ENCODE measurements around the gene SPAG4. TPM values are rescaled to one million over a fixed set of nuclear protein-coding genes. Genes with fewer than 3 reads are reported as not detected.

The SPAG4 gene
- total RNA-seq, 1 donor from 2014 or later, result 1.4 TPM

DNA sequence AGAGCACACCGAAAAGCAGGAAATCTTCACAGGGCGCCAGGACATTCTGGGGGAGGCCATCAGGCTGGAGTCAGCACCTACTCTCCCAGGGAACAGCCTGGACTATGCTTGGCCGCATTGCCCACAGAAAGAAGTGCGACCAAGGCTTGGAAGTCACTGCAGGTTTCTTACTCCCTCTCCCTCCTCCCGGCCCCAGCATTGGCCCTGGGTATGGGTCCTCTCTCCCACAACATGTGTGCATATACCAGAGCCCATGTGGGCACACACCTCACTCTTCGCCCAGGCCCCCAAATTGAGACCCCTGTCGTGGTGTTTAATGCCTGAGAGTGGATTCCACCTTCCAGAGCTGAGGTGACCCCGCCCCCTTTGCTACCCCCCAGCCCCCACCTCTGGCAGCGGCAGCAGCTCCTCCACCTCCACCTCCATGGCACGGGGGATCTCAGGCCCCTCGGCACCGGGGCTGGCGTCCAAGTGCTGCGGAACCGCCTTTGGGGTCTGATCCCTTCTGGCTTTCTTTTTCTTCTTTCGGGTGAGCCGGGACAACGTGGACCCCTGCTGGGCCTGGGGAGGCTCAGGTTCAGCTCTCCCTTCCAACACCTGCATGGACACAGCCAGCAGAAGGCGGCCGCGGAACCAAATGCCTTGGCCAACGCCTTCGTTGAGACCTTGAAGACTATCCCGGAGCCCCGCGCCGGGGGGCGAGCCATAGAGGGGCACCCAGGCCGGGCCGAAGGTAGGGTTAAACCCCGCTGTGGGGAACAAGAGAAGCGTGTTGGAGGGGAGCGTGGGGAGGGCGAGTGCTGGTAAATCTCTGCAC, 15.2 kb upstream of the SPAG4 start:
- DNase-seq, result no peak

DNA sequence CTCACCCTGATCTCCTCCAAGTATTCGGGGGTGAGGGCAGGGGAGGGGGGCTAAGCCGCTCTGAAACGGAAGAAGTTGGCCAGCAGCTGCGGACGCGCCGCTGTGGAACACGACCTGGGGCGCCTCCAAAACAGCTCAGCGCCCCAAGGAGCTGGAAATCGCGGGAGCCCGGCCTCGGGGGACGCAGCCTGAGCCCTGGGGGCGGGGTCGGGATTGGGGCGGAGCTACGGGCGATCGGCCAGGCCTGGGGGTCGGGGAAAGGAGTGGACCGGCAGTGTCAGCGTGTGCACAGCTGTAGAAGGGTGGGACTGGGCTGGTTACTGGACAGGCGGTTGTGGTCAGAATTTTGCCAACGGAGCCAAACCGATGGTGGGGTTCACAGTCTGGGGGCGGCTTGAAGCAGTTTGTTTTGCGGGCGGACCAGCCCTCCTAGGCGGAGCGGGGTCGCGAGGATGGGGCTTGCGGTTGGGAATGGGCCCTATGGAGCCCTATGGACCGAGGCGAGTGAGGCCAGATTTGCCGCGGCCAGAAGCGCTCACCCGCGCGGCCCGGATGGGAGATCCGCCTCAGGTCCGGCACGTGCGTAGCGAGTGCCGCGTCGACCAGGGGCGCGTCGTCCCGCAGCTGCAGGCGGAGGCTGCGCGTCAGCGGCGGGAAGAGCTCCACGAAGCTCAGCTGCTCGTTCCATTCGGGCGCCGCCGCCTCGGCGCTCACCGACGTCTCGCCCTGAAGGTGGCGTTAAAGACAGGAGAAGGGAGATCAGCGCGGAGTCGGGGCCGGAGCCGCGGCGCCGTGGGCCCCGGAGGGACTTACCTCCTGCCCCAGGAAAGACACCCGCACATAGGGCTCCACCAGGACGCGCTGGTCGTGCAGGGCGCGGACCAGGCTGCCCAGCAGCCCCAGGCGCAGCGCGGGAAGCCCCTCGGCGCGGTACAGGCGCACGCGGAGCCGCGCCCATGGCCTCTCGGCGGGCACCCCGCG, 14.3 kb upstream of the SPAG4 start:
- DNase-seq, result peak; percentile 43

DNA sequence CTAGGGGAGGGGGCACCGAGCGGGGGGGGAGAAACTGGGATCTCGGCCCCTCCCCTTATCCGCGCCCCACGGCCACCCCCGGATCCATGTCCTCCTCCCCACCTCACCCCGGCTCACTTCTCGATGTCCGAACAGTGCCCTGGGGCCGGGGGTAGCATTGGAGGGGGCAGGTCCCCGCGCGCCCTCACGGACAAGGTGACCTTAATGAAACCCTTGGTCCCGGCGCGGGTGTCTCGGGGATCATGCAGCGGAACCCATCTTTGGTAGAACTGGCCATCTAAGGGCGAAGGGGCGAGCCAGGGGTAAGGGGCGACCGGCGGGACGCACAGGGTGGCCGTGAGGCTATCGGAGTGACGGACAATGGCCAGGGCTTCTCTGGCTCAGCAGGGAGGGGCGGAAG, 13.6 kb upstream of the SPAG4 start:
- no peak for DNase-seq

DNA sequence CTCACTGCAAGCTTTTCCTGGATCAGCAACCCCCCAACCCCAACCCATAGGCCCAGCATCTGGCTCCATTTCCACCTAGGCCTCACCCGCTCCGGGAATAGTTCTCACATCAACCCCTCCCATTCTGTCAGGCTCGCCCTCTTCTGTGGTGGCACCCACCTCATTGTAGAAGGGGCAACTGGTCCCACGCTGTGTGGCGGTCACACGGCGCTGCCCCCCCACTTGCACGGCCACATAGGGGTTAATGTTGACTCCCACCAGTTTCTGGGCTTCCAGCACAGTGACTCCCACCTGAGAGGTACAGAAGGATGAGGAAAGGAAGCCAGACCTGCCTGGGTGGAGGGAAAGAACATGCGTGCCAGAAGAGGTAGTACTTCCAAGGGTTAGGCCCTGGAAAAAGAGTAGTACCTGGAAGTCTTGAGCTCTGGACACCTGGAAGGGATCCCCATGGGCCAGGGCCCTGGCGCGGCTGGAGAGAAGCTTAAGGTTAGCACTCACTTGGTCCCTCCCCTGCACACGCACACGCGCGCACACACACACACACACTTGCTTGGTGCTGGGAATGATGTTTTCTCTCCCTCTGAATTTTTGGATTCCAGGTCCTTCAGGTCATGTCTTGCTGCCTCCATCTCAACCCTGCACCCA, 12.7 kb upstream of the SPAG4 start:
- DNase-seq, result no peak

DNA sequence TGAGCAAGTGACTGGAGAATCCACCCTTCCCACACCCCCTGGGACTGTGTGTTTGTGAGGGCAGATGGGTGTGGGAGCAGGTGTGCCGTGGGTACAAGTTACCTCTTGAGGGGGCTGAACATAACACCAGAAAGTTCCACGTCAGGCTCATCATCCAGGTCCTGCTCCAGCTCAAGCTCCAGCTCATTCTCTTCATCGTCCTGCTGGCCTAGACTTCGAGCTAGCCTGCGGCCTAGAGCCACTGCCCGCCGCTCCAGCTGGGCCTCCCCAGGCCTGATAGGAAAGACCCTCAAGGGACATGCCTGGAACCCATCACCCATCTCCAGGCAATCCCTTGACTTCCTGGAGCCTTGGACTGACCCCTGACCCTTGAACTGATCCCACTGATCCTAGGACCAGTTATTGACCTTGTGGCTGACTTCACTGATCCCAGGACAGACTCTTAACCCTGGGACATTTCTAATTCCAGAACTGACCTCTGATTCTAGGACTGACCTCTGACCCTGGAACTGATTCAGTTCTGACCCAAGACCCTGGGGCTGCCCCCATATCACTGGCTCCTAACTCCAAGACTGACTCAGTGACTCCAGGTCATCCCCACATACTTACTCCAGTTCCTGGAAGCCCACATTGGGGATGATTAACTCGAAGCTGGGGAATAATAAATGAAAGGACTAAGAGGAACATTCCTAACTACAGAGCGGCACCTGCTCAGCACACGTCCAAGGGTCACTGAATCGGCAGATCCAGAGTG, 11.8 kb upstream of the SPAG4 start:
- DNase-seq, result no peak

DNA sequence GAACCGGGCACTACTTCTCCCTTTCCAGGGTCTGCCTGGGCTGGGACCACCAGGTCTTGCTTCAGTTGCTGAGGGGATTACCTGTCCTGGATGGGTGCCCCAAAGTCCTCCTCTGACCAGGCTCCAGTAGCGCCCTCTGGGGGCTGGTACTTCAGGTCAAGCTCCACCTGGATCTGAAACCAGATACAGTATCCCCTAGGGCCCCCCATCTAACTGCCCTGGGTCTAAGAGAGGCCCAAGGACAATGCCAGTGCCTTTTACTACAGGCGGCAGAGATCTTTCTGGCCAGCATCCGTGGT, 11.2 kb upstream of the SPAG4 start:
- DNase-seq, result no peak

DNA sequence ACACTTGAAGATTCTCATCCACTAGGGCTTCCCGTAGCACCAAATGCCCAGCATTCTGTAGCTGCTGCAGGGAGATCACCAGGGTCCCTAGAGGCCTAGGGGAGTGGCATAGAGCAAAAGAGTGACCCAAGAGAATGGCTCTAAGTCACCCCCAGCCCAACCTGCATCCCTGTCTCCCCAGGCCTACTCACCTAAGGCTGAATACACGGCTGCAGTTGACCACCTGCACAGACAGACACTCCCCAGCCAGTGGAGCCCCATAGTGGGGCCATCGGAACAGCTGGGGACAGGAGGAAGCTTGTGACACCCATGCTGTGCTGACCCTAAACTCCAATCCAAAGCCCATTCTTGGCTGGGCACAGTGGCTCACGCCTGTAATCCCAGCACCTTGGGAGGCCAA, 9.5 kb upstream of the SPAG4 start:
- DNase-seq, result no peak

DNA sequence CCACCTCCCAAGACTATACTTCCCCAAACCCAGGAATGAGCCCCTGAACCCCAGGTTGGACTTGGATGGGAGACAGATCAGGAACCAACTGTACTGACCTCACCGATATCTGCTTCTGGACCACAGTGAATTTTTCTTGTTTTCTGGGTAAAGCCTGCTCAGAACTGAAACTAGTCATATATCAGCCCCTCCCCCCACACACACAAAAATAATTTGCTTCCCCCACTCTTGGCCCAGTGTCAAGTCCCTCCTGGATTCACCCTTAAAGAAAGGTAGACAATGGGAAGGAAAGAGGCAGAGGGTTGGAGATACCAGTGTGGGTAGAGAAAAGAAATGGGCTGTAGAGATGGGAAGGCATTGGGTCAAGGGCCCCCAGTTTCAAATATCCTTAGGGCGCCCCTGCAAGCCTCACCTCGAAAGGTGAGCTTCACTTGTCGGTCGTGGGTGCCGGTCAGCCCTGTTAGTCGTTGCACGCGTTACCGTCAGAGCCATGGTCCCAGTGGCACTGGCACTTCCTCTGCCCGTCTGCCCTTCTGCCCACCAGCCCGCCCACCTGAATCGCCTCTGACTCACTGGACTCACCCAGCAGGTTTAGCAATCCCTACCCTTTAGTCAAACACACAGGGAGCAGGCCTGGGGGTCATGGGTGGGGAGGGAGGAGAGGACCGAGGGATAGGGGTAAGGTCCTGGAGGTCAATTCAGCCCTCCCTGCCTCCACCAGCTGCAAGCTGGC, 8.5 kb upstream of the SPAG4 start:
- no peak for DNase-seq

DNA sequence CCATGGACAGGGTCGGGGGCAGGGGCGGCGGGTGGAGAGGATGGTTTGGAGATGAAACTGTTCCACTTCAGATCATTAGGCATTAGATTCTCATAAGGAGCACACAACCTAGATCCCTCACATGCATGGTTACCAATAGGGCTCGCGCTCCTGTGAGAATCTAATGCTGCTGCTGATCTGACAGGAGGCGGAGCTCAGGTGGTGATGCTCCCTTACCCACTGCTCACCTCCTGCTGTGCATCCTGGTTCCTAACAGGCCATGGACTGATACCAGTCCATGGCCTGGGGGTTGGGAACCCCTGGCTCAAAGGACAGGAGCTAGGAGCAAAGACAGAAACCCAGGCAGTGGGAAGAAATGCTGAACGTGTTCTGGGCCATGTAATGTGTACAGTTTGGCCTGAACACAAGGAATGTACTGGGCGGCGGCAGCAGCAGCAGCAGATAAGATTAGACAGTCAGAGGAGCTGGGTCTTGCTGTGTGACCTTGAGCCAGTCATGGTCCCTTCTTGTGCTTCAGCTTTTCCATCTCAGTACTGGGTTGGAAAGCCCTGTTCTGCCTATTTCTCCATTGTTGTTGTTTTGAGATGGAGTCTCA, 4.7 kb upstream of the SPAG4 start:
- no peak for DNase-seq

DNA sequence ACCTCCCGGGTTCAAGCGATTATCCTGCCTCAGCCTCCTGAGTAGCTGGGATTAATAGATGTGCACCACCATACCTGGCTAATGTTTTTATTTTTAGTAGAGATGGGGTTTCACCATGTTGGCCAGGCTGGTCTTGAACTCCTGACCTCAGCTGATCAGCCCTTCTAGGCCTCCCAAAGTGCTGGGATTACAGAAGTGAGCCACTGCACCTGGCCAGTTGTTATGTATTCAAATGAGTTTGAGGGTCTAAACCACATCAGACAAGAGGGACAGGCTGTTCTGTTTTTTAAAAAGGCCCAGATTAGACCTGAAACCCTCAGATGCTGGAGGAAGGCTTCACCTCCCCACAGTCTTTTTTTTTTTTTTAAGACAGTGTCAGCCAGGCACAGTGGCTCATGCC, 4.1 kb upstream of the SPAG4 start:
- no peak for DNase-seq

DNA sequence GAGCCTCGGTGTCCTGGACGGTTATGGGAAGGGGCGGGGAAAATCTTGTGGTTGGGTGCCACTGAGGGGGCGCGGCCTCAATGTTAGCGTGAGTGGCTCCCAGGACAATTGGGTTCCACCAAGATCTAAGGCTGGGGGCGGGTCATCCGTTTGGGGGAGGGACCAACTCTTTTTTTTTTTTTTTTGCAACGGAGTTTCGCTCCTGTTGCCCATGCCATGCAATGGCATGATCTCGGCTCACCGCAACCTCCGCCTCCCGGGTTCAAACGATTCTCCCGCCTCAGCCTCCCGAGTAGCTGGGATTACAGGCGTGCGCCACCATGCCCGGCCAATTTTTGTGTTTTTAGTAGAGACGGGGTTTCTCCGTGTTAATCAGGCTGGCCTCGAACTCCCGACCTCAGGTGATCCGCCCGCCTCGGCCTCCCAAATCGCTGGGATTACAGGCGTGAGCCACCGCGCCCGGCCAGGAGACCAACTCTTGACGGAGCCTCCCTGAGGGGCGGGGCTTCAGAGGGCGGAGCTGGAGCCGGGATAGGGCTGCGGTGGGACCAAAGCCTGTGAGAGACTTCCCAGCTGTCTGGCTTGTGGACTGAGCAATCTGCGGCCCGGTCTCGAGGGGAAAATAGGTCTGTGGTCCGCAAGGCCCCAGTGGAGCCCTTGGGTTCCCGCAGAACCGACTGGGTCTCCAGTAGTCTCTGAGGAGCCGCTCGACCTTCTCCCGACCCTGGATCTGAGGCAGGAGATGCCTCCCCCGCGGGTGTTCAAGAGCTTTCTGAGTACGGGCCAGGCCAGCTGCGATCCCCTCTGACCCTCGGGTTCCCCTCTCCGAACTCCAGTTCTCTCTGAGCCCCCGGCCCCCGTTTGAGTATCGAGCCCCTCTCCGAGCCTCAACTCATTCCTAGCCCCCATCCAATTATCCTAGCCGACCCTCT, 1.1 kb downstream of the SPAG4 start:
- peak; percentile 55 for DNase-seq

DNA sequence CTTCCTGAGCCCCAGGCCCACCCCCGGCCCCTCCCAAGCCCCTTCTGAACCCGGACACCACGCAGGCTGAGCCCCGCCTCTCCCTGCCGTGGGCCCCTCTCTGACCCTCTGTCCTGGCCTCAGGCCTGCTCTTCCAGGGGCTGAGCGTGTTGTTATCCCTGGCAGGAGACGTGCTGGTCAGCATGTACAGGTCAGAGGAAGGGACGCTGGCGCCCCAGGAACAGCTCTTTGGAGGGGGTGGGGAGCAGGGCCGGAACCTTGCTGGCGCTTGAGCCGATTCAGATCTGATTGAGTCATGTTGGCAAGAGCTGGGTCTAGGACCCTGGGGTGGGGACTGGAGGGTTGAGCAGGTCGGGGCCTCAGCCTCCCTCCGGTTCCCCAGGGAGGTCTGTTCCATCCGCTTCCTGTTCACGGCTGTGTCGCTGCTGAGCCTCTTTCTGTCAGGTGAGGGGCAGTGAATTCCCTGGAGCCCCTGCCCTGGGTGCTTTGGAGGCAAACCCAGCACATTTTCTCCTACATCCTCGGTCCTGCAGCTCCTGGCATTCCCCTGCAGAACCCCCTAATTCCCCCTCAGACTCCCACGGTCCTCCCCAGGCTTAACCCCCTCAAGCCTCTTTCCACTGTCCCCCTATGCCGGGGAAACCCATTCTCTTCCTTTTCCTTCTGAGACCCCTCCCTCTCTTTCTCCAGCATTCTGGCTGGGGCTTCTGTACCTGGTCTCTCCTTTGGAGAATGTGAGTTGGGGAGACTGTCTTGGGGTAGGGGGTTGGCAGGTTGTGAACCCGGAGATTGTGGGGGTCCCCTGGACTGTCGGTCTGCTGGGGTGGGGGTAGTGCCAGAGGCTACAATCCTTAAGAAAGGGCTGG, 2.0 kb downstream of the SPAG4 start:
- peak; percentile 20 for DNase-seq

DNA sequence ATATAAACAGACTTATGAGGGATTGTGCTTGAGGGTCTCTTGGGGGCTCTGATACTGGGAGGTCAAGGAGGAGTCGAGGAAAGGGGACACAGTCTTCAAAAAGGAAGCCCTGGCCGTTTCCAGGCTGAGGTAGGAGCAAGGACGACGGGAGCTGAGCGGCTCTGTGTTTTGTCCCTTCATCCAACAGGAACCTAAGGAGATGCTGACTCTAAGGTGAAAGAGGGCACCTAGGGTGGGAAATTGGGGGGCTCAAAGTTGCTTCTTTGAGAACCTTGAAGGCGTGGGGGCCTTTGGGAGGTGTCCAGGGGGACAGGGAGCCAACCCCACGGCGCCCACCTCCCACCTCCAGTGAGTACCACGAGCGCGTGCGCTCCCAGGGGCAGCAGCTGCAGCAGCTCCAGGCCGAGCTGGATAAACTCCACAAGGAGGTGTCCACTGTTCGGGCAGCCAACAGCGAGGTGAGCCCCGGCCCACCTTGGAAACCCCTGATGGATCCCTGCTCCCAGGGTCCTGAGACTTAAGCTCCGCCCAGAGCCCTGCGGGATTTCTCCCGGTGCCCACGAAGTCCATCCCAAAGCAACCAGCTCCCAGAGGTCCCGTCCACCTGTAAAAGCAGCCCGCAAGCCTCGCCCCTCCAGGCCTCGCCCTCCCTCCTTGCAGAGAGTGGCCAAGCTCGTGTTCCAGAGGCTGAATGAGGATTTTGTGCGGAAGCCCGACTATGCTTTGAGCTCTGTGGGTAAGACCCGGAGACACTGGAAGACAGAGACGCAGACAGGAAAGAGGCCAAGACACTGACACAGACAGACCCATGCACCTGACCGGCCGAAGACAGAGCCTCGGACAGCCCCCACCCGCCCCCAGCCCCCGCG, 2.9 kb downstream of the SPAG4 start:
- DNase-seq, result no peak

DNA sequence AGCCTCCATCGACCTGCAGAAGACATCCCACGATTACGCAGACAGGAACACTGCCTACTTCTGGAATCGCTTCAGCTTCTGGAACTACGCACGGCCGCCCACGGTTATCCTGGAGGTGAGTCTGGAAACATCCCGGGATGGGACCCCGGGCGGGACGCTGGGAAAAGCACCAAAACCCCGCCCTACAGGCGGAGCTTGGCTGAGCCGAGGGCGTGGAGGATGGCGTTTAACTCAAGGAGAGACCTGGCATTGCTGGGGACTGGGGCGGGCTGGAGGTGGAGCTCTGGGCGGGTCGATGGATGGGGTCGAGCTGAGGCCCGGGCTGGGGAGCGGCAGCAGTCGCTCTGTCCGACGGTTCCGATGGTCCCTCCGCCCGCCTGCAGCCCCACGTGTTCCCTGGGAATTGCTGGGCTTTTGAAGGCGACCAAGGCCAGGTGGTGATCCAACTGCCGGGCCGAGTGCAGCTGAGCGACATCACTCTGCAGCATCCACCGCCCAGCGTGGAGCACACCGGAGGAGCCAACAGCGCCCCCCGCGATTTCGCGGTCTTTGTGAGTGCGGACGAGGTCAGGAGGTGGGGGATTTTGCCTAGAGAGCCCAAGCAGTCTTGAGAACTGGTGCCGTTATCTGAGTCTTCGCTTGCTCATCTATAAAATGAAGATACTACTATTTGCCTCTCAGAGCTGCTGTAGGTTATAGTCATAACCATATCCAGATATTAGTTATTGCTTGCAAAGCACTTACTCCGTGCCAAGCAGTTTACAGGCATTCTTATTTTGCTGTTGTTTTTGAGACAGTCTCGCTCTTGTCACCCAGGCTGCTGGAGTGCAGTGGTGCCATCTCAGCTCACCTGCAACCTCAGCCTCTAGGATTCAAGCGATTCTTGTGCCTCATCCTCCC, 3.8 kb downstream of the SPAG4 start:
- peak; percentile 46 for DNase-seq

DNA sequence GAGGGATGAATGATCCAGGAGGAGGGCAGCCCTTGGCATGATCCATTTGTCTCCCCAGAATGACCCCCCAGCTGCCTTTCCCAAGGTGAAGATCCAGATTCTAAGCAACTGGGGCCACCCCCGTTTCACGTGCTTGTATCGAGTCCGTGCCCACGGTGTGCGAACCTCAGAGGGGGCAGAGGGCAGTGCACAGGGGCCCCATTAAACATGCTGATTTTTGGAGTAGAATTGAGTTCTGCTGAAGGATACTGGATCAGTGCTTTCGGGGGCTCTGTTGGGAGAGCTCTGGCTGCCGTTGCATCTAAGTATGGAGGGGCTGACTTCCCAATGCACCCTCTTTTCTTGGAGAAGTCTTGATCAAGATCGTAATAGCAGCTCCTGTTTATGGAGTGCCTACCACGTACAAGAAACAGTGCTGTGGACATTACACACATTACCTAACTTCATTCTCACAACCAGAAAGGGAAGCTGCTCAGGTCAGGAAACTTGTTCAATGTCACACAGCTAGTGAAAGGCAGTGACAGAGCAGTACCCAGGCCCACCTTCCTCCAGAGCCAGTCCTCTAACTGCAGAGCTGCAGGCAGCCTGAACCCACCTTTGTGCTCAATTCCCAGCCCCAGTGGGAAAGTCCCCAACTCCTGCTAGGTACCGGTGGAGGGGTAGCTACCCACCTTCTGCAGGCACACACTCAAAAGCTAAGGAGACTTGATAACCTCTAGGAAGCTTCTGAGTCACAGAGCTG, 5.4 kb downstream of the SPAG4 start:
- no peak for DNase-seq

DNA sequence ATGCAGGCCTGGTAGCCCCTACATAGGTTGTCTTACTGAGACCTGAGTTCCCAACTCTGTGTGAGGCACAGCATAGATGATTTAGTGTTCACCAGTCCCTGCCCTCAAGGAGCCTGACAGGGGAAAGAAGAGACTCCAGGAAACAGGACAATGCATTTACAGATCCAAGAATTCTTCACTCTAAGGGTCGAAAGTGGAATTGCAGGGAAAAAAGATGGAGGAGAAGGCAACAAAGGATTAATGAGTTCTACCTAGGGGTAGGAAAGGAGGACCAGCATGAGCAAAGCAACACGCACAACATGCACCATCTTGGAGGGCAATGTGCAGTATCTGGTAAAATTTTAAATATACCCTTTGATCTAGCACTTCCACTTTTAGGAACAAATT, 5.9 kb downstream of the SPAG4 start:
- no peak for DNase-seq

Data from occipital lobe (tissue), 2 donors.